Stimulated activated naive CD8-positive, alpha-beta T cell treated with anti-CD3 and anti-CD28 coated beads, Interleukin-15, Interleukin-2, amounts not matched to agents 100 ng/mL and 50 ng/mL, for 24 hours (primary cell): ENCODE data around the gene OR52W1.

Experiments
- H3K27ac Mint-ChIP-seq: one replicate; pipeline ENCODE4 v1.8.0; 2021; ENCODE audit warnings: mild to moderate bottlenecking, mixed read lengths
- H3K27me3 Mint-ChIP-seq: one replicate; pipeline ENCODE4 v1.8.0; 2021; ENCODE audit warnings: mixed read lengths
- H3K36me3 Mint-ChIP-seq: one replicate; pipeline ENCODE4 v1.8.0; 2021; ENCODE audit warnings: low read depth, mixed read lengths
- H3K4me1 Mint-ChIP-seq: one replicate; pipeline ENCODE4 v1.8.0; 2021; ENCODE audit warnings: low read depth, mixed read lengths
- H3K4me3 Mint-ChIP-seq: one replicate; pipeline ENCODE4 v1.8.0; 2021; ENCODE audit warnings: mild to moderate bottlenecking, mixed read lengths
- H3K9me3 Mint-ChIP-seq: one replicate; pipeline ENCODE4 v1.8.0; 2021; ENCODE audit warnings: mixed read lengths

OR52W1 gene

DNA sequence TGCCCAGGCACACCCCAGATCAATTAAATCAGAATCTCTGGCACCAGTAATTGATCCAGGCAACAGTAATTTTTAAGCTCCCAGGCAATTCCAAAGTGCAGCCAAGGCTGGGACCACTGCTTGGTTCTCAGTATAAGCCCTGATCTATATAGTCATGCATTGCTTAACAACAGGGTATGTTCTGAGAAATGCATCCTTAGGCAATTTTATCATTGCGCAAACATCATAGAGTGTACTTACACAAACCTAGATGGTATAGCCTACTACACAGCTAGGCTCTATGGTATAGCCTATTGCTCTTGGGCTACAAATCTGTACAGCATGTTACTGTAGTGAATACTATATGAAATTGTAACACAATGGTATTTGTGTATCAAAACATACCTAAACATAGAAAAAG, 5.7 kb downstream of the OR52W1 start:
- H3K9me3 Mint-ChIP-seq = no peaks in the 10 kb centered on the region
- no peak overlapping the region for H3K27ac Mint-ChIP-seq
- no peaks in the 10 kb centered on the region for H3K27me3 Mint-ChIP-seq
- peaks cover 40% of the 10 kb centered on the region for H3K4me1 Mint-ChIP-seq
- peaks cover 23% of the 10 kb centered on the region for H3K36me3 Mint-ChIP-seq
- no peak overlapping the region for H3K4me3 Mint-ChIP-seq

DNA sequence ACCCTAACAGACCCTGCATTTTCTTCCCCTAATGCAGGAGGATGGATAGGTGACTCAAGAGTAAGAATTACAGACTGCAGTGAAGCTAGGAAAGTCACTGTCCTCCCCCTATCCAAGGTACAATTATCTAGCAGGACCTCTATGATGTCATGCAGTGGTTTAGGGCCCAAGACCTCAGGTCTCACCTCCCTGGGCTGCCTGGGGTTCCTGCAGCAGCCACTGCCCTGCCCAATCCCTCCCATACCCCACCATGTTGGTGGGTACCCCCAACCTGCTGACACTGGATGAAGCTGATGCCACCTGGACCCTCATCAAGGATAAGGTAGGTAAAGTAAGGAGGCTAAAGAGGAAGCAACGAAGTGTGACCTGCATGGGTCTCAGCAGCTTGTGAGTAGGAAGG, 6.3 kb downstream of the OR52W1 start, which contains the start of gene C11orf42:
TSS of gene C11orf42 (plus strand) at position 192 of the 400 bp plus-strand sequence. CDS start at position 251, 59 bp downstream.
- H3K9me3 Mint-ChIP-seq = no peaks in the 10 kb centered on the region
- H3K27me3 Mint-ChIP-seq = no peaks in the 10 kb centered on the region
- peaks cover 40% of the 10 kb centered on the region for H3K4me1 Mint-ChIP-seq
- peaks cover 23% of the 10 kb centered on the region for H3K36me3 Mint-ChIP-seq
- H3K4me3 Mint-ChIP-seq = no peak within 1 kb of the TSS
- no peak within 1 kb of the TSS for H3K27ac Mint-ChIP-seq

DNA sequence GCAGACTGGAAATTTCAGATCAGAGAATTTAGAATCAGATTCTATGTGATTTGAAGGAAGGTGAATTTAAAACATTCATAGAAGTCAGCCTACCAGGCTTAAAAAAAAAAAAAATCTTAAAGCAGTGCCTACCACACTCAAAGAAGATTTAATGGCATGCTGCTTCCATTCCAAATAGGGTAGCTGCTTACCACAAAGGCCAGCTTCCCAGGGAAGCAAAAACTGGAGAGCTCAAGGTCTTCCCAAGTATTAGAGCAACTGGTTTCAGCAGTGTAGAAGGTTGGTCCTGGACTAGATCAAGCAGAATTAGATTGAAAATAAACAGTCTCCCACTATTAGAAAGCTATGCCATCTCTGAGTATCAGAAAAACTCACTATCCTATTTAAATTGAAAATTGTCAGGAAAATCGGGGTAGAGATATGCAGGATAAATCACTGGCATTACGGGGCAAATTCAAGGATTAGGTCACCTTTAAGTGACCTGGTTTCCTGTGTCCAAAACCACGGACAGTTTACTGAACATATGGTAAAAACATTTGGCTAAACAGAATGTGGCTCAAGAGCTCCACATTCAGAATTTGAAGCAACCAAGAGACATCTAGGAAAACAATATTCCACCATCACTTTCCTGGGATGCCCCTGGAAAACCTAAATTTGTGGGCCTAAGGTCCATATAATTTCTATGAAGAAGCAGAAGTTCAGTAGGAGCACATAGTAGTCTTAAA, 7.6 kb downstream of the OR52W1 start:
- Mint-ChIP-seq H3K27me3 (no peaks in the 10 kb centered on the region), H3K4me1 (peaks cover 28% of the 10 kb centered on the region), H3K27ac (no peak overlapping the region), H3K4me3 (no peak overlapping the region), H3K36me3 (peaks cover 27% of the 10 kb centered on the region), H3K9me3 (no peaks in the 10 kb centered on the region)

DNA sequence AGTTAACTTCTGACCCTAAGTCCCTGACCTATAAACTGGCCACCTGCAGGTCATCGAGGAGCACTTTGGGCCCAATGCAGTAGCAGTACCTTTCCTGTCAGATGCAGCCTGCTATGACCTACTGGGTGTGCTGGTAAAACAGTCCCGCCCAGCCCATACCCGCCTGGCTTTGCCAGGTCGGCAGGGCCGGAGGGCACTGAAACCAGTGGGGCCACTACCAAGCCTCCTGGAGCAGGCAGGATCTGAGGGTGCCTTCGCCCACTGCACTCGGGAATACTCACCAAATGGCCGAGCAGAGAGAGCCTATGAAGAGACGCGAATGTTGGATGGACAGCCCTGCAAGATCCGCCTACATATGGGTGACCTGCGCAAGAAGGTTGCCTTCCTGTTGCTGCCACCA, 10.8 kb downstream of the OR52W1 start:
- Mint-ChIP-seq H3K36me3 (peaks cover 13% of the 10 kb centered on the region), H3K4me1 (no peaks in the 10 kb centered on the region), H3K4me3 (no peak overlapping the region), H3K27me3 (no peaks in the 10 kb centered on the region), H3K9me3 (no peaks in the 10 kb centered on the region), H3K27ac (no peak overlapping the region)

DNA sequence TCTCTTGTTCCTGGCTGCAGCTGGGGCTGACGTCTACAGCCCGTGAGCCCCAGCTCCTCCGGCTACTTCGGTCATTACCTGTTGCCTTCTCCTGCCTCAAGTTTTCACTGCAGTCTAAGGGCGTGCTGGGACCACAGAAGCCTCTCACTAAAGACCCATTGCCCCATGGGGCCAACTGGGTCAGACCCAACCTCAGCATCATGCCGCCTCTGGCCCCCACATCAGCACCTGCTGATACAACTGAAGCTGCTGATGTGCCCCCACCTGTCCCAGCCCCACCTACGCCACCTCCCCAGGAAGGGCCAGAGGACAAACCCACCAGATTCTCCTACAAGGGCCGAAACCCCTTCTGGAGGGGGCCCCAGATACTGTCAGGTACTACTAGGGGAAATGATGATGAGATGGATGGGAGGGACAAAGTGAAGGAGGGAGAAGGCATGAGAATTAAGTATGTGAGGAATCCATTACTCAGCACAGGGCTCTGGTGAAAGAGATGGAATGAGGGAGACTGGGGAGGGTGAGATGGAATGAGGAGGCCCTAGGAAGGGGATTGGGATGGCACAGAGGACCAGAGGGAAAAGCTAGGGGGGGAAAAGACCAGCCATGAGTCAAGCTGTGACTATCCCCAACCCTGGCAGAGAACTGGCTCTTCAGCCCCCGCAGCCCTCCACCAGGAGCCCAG, 11.4 kb downstream of the OR52W1 start:
- Mint-ChIP-seq H3K27ac (no peak overlapping the region), H3K9me3 (no peaks in the 10 kb centered on the region), H3K4me3 (no peak overlapping the region), H3K27me3 (no peaks in the 10 kb centered on the region), H3K36me3 (peaks cover 13% of the 10 kb centered on the region), H3K4me1 (no peaks in the 10 kb centered on the region)

DNA sequence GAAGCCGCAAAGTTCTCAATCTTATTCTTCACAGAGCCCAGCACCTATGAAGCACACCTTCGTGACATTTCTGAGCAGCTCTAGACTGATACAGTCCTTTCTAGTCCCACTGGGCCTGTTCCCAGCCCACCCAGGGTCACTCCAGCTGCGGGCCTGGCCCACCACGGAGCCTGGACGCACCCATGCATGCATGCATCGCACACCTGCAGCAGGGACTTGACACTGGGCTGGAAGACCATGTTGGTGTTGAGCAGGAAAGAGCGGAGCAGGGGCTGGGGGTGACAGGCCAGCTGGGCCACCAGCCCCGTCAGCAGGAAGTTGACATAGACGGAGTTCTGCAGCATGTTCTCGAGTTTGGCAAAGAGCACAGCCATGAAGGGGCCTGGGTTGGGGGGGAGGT, 15.5 kb downstream of the OR52W1 start:
- Mint-ChIP-seq H3K36me3 (peaks cover 31% of the 10 kb centered on the region), H3K9me3 (no peaks in the 10 kb centered on the region), H3K27ac (no peak overlapping the region), H3K27me3 (no peaks in the 10 kb centered on the region), H3K4me3 (no peak overlapping the region), H3K4me1 (no peaks in the 10 kb centered on the region)

DNA sequence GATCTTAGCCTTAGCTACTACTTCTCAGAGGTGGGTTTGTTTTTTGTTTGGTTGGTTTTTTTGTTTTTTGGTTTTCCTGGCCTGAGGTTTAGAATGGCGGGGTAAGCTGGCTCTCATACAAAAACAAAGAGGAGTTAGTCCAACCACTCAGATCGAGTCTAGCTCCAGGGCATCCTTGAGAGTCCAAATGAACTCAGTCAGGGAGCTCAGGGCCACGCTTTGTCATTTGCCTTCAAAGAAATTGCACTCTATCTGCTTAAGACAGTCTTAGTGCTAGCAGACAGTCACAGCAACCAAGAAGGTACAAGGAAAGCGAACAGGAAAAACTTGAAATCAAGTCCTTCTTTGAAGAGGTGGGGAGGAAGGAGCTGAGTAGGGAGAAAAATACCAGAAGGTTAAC, 17.5 kb downstream of the OR52W1 start:
- H3K4me1 Mint-ChIP-seq = no peaks in the 10 kb centered on the region
- H3K4me3 Mint-ChIP-seq = no peak overlapping the region
- H3K27me3 Mint-ChIP-seq = no peaks in the 10 kb centered on the region
- H3K27ac Mint-ChIP-seq = no peak overlapping the region
- H3K36me3 Mint-ChIP-seq = peaks cover 42% of the 10 kb centered on the region
- H3K9me3 Mint-ChIP-seq = no peaks in the 10 kb centered on the region

DNA sequence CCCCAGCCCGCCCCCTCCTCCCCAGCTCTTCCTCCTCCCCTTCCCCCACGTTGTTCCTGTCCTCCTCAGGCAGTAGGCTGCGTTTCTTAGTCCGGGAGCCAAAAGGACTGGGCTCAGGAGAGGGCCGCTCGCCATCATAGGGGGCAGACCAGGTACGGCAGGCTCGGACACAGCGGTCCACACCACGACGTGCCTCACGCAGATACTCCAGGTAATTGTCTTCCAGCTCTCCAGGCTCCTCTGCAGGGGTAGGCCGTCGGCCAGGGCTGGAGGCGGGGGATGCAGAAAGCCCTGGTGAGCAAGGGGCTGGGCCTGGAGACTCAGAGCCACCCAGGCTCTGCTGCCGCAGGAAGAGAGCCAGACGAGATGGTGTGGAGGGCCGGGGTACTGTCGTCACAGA, 18.7 kb downstream of the OR52W1 start:
- H3K36me3 Mint-ChIP-seq = peaks cover 51% of the 10 kb centered on the region
- H3K4me1 Mint-ChIP-seq = no peaks in the 10 kb centered on the region
- no peak overlapping the region for H3K27ac Mint-ChIP-seq
- no peaks in the 10 kb centered on the region for H3K27me3 Mint-ChIP-seq
- no peaks in the 10 kb centered on the region for H3K9me3 Mint-ChIP-seq
- H3K4me3 Mint-ChIP-seq = no peak overlapping the region

DNA sequence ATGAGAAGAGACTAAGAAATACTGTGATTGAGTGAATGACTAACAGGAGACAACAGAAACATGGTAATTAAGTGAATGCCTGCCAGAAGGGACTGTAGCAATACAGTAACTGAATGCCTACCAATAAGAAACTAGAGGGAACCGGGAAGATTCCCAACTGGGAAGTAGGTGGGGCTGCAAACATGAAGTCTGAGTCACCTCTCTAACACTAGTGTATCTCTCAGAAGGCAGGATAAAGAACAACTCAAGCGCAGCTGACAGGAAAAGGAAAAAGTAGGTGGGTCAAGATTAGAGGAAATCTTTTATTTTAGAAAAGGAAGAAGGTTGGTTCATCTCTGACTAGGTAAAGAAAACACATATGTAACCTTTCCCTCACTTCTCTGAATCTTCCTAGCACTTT, 20.3 kb downstream of the OR52W1 start:
- Mint-ChIP-seq H3K36me3 (peaks cover 51% of the 10 kb centered on the region), H3K9me3 (no peaks in the 10 kb centered on the region), H3K4me1 (no peaks in the 10 kb centered on the region), H3K27me3 (no peaks in the 10 kb centered on the region), H3K4me3 (no peak overlapping the region), H3K27ac (no peak overlapping the region)

DNA sequence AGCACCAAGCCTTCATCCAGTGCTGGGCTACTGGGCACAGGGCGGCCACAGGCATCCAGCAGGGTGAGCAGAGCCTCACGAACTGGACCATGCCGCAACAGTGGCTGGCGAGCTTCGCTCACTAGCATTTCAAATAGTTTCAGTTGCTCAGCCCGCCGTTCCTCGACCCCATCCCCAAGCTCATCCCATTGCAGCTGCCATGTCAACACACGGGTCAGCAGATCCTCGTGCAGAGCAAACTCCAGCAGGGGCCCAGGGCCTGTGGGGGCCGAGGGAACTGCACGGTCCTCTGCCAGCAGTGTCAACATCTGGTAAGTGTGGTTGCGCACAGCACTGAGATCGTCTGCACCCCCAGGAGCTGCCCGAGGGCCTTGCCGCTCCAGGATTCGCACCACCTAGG, 24.8 kb downstream of the OR52W1 start:
- H3K36me3 Mint-ChIP-seq = peaks cover 42% of the 10 kb centered on the region
- peaks cover 24% of the 10 kb centered on the region for H3K4me1 Mint-ChIP-seq
- H3K4me3 Mint-ChIP-seq = no peak overlapping the region

DNA sequence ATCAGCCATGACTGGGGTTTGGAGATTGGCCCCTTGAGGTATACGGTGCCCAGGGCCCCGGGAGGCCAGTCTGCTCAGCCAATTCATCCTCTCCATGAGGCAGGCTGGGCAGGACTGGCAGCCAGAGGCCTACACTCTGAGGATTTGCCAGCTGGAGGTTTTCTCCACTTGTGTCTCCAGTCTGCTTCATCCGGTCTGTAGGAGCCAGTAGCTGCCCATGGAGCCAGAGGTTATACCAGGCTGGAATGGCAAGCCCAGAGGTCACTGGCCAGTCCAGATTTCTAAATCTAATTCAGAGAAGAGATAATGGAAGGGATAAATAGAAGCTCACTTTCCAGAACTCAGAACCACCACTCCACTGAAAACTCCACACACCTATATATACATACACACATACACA, 25.4 kb downstream of the OR52W1 start:
- no peak overlapping the region for H3K27ac Mint-ChIP-seq
- H3K4me1 Mint-ChIP-seq = peaks cover 30% of the 10 kb centered on the region
- no peaks in the 10 kb centered on the region for H3K27me3 Mint-ChIP-seq
- no peak overlapping the region for H3K4me3 Mint-ChIP-seq
- H3K36me3 Mint-ChIP-seq = peaks cover 37% of the 10 kb centered on the region
- H3K9me3 Mint-ChIP-seq = no peaks in the 10 kb centered on the region

More for the DNA sequence above, 24.8 kb downstream of the OR52W1 start:
- Mint-ChIP-seq H3K27me3 (no peaks in the 10 kb centered on the region), H3K9me3 (no peaks in the 10 kb centered on the region), H3K27ac (no peak overlapping the region)

DNA sequence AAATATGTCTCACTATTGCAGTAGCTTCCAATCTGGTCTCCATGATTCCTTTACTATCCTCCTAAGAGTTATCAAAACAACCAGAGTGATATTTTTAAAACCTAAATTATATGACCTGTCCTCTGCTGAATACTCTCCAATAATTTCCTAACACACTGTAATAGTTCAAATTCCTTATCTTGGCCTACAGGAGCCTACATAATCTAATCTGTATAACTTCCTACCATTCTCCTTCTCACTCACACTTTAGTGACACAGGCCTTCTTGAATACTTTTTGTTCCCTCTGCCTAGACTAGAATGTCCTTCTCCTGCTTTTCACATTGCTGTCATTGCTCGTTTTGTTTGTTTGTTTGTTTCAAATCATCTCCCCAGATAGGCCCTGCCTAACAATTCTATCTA, 26.0 kb downstream of the OR52W1 start:
- Mint-ChIP-seq H3K4me1 (peaks cover 36% of the 10 kb centered on the region), H3K4me3 (no peak overlapping the region), H3K27ac (peak overlapping the region; percentile 8), H3K27me3 (no peaks in the 10 kb centered on the region), H3K9me3 (no peaks in the 10 kb centered on the region), H3K36me3 (peaks cover 31% of the 10 kb centered on the region)

DNA sequence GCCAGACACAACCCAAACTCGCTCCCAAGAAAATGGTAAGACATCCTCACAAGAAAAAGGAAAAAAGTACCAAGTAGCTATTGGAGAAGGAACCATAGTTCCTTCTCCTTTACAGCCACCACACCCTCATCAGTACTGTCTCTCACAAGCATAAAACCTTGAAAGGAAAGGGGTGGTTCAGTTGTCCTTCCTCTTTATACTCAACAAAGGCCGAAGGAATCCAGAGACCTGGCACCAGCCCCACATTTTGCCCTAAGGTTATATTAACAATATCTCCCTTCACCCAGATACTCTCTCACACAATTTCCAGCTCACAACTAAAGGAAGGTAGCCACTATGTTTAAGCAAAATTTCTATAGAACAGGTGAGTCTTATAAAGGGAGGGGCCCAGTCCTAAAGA, 26.9 kb downstream of the OR52W1 start:
- Mint-ChIP-seq H3K9me3 (no peaks in the 10 kb centered on the region), H3K4me1 (peaks cover 45% of the 10 kb centered on the region), H3K4me3 (no peak overlapping the region), H3K27me3 (no peaks in the 10 kb centered on the region), H3K36me3 (peaks cover 25% of the 10 kb centered on the region), H3K27ac (no peak overlapping the region)

DNA sequence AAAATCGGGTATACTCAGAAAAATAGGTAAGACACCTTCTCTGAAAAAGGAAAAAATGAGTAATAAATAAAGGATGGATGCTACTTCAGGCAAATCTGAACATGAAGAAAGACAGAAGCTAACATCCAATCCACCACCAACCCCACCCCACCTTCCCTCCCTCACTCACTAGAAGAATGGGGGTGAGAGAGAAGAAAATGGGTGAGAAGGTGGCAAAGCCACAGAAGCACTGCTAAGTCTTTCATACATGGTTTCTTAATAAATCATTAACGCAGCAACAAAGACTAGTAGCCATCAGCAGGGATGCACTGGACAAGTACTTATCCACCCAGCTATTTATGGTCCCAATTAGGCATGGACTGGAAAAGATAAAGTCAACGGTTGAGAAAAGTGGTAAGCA, 29.5 kb downstream of the OR52W1 start:
- Mint-ChIP-seq H3K27me3 (no peaks in the 10 kb centered on the region), H3K36me3 (peaks cover 16% of the 10 kb centered on the region), H3K27ac (no peak overlapping the region), H3K9me3 (no peaks in the 10 kb centered on the region), H3K4me3 (no peak overlapping the region), H3K4me1 (peaks cover 56% of the 10 kb centered on the region)

DNA sequence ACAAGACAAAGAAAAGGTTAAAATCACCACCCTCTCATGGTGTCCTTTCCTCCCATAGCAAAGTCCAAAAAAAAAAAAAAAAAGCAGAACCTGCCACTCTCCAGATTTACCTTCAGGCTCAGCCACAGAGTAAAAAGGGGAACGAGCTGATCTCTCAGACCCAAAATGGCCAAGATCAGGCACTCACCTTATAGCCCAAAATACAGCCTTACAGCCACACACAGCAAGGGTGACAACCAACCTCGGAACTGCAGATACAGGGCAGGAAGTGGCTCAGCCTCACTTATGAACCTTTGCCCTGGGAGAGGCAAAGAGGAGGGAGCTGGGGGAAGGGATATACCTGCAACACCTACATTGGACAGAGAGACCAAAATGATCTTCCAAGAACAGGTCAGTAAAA, 30.9 kb downstream of the OR52W1 start:
- Mint-ChIP-seq H3K27me3 (no peaks in the 10 kb centered on the region), H3K4me3 (no peak overlapping the region), H3K27ac (no peak overlapping the region), H3K4me1 (peaks cover 63% of the 10 kb centered on the region), H3K36me3 (peaks cover 13% of the 10 kb centered on the region), H3K9me3 (no peaks in the 10 kb centered on the region)

DNA sequence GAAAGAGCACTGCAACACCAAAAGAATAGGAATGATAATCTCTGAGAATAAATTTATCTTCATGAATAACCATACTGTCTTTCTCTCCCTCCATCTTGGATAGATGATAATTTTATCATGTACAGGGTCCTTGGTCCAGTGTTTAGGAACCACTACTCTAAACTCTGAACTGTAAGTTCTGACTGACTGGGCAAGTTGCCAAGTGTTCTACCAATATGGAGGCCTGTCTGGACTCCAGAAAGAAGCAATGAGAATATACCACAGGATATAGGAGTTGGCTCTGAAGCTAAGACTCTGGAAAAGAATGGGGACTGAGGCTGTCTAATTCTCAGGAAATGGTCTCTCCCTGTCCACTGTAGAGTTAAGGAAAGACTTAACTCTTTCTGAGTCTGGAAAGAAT, 33.9 kb downstream of the OR52W1 start:
- Mint-ChIP-seq H3K36me3 (peaks cover 5% of the 10 kb centered on the region), H3K4me3 (peak overlapping the region; percentile 98), H3K4me1 (peaks cover 47% of the 10 kb centered on the region), H3K9me3 (no peaks in the 10 kb centered on the region), H3K27me3 (no peaks in the 10 kb centered on the region), H3K27ac (no peak overlapping the region)
